K562 (cell line): ENCODE results near the gene SUPT5H. TPM values are rescaled to one million over a fixed set of nuclear protein-coding genes. Genes with fewer than 3 reads are reported as not detected.
A peak's percentile ranks its signal among the peaks of the same experiment; 100 is the strongest.

ENCODE experiments used
- BCL6 ChIP-seq: fragments of 250-450 bp; sonication (Bioruptor Pico); IDR thresholded peaks from 2 replicates; pipeline ENCODE4 v1.4.0; 2020
- BRCA1 ChIP-seq, 2 experiments: fragments of 450-650 bp in 1 of 2; sonication (generic) in 1 of 2; formaldehyde crosslinking in 1 of 2; IDR thresholded peaks; 2 replicates each; pipeline versions ENCODE4 v1.5.0 to v1.6.1; 2017 to 2020; ENCODE audit warnings: mild to moderate bottlenecking in 1 of 2, missing genetic modification reagents in 1 of 2
- CHD4 ChIP-seq: fragments of 200-600 bp; sonication (generic); IDR thresholded peaks from 3 replicates; pipeline ENCODE4 v1.6.1; 2012; ENCODE audit warnings: low read depth, mild to moderate bottlenecking, mixed read lengths, low read length, inconsistent platforms; ENCODE audit not compliant: insufficient read depth, insufficient replicate concordance, poor library complexity, severe bottlenecking
- CREB5 ChIP-seq: fragments of 250-450 bp; sonication (Bioruptor Pico); IDR thresholded peaks from 2 replicates; pipeline ENCODE4 v1.5.0; 2020; ENCODE audit warnings: mild to moderate bottlenecking
- GTF2E2 ChIP-seq: fragments of 200-800 bp; sonication (Bioruptor generic); IDR thresholded peaks from 2 replicates; pipeline ENCODE4 v1.6.1; 2016; ENCODE audit warnings: missing genetic modification characterization, missing compliant biosample characterization
- KLF10 ChIP-seq: fragments of 250-450 bp; sonication (Bioruptor Pico); IDR thresholded peaks from 2 replicates; pipeline ENCODE4 v1.6.1; 2021; ENCODE audit warnings: matching md5 sums
- MBD1 ChIP-seq: fragments of 250-450 bp; sonication (Bioruptor Pico); IDR thresholded peaks from 2 replicates; pipeline ENCODE4 v1.8.0; 2022; ENCODE audit warnings: inconsistent platforms
- MCM7 ChIP-seq, 2 experiments: fragments of 450-650 bp; IDR thresholded peaks; 2 replicates each; pipeline ENCODE4 v1.6.1; 2016 to 2018
- RB1 ChIP-seq: fragments of 450-650 bp; IDR thresholded peaks from 2 replicates; pipeline ENCODE4 v1.6.1; 2017; ENCODE audit warnings: low read depth, mild to moderate bottlenecking
- RBM22 ChIP-seq: fragments of 200-400 bp; formaldehyde crosslinking; IDR thresholded peaks from 2 replicates; pipeline ENCODE4 v1.6.1; 2018; ENCODE audit warnings: low read length, low read depth; ENCODE audit not compliant: poor library complexity, severe bottlenecking
- SIN3A ChIP-seq, 2 experiments: fragments of 150-350 bp in 1 of 2; IDR thresholded peaks; 2 replicates each; pipeline ENCODE4 v1.6.1; 2011 to 2016; ENCODE audit warnings: borderline replicate concordance in 2 of 2, low read depth in 2 of 2, low read length in 2 of 2, mild to moderate bottlenecking in 2 of 2, moderate library complexity in 2 of 2; ENCODE audit not compliant: control insufficient read depth in 1 of 2
- SREBF2 ChIP-seq: sonication (generic); formaldehyde crosslinking; IDR thresholded peaks from 2 replicates; pipeline ENCODE4 v1.4.0; 2020; ENCODE audit warnings: mild to moderate bottlenecking, missing genetic modification reagents
- STAG1 ChIP-seq: sonication (generic); formaldehyde crosslinking; IDR thresholded peaks from 2 replicates; pipeline ENCODE4 v1.5.0; 2020; ENCODE audit warnings: missing genetic modification reagents, borderline replicate concordance
- TAF15 ChIP-seq: fragments of 200-400 bp; formaldehyde crosslinking; IDR thresholded peaks from 2 replicates; pipeline ENCODE4 v1.6.1; 2017; ENCODE audit warnings: mild to moderate bottlenecking, low read depth, low read length, moderate library complexity
- ZHX1 ChIP-seq: fragments of 150-350 bp; conservative IDR thresholded peaks from 2 replicates; pipeline ENCODE4 v1.6.1; 2014; ENCODE audit warnings: low read length
- ZNF133 ChIP-seq: fragments of 250-450 bp; sonication (Bioruptor Pico); IDR thresholded peaks from 2 replicates; pipeline ENCODE4 v1.4.0; 2020; ENCODE audit warnings: mild to moderate bottlenecking
- ZNF134 ChIP-seq: fragments of 250-450 bp; sonication (Bioruptor Pico); conservative IDR thresholded peaks from 2 replicates; pipeline ENCODE4 v1.4.0; 2020
- ZNF143 ChIP-seq: sonication (generic); formaldehyde crosslinking; IDR thresholded peaks from 2 replicates; pipeline ENCODE4 v1.9.0; 2022; ENCODE audit warnings: mild to moderate bottlenecking, missing genetic modification reagents
- ZNF165 ChIP-seq: fragments of 250-450 bp; sonication (Bioruptor Pico); IDR thresholded peaks from 2 replicates; pipeline ENCODE4 v1.4.0; 2020; ENCODE audit warnings: borderline replicate concordance
- ZNF347 ChIP-seq: fragments of 450-650 bp; formaldehyde crosslinking; IDR thresholded peaks from 2 replicates; pipeline ENCODE4 v1.4.0; 2020; ENCODE audit warnings: low read depth, mild to moderate bottlenecking, moderate library complexity
- ZNF766 ChIP-seq: fragments of 200-800 bp; sonication (Bioruptor generic); conservative IDR thresholded peaks from 2 replicates; pipeline ENCODE4 v1.6.1; 2016; ENCODE audit warnings: missing genetic modification characterization, missing compliant biosample characterization
- polyA plus RNA-seq, 8 experiments: library from polyadenylated mRNA; depleted of rRNA in 4 of 8; stranded (reverse) in 5 of 8; unstranded in 3 of 8; fragments of >200 nt; fragmentation: Nextera tagmentation in 2 of 8; fragmentation: Illumina TruSeq in 1 of 8; extraction: Ambion mirVana in 2 of 8; extraction: Trizol in 1 of 8; gene quantifications; 2 replicates each; pipeline versions ENCODE4 v1.2.1 to v1.2.3, GENCODE V29; 2011 to 2014; ENCODE audit warnings: inconsistent platforms in 1 of 8, missing spikeins in 1 of 8
- total RNA-seq, 7 experiments: library from RNA; depleted of rRNA in 6 of 7; stranded (reverse); fragments of >200 nt in 6 of 7; fragmentation: Illumina TruSeq in 2 of 7; extraction: Trizol in 2 of 7; gene quantifications; 2 replicates each; pipeline versions ENCODE4 v1.2.1 to v1.2.3, GENCODE V29; 2011 to 2021; ENCODE audit warnings: low replicate concordance in 1 of 7

The SUPT5H gene
- total and polyA plus RNA-seq, 9 of the 15 experiments (the other 6 are each of a cell fraction or from before 2014, with no cell fraction given) = 13.3 to 85.9 (median 35.9) TPM

- TF ChIP-seq SIN3A (IDR thresholded peaks at IDR 0.05; ENCODE audit: borderline replicate concordance in 2 of 2, control insufficient read depth in 1 of 2, low read depth in 2 of 2, low read length in 2 of 2) (no peak), RBM22 (no peak), TAF15 (no peak), ZNF766 (CRISPR knock-in tag) (no peak), CREB5 (CRISPR knock-in tag) (no peak), ZNF134 (CRISPR knock-in tag) (no peak), ZHX1 (no peak), KLF10 (CRISPR knock-in tag) (no peak), MBD1 (CRISPR knock-in tag) (no peak), CHD4 (no peak), MCM7 (IDR thresholded peaks at IDR 0.05) (no peak), ZNF165 (CRISPR knock-in tag) (no peak), BCL6 (CRISPR knock-in tag) (no peak), RB1 (peak; percentile 51; the same call in 1 of the 2 replicates), STAG1 (no peak), SREBF2 (CRISPR knock-in tag) (no peak), ZNF133 (CRISPR knock-in tag) (no peak), GTF2E2 (tag) (no peak; the same call in 1 of the 2 replicates), BRCA1 (IDR thresholded peaks at IDR 0.05) (no peak), BRCA1 (CRISPR knock-in tag; IDR thresholded peaks at IDR 0.05) (no peak), ZNF143 (CRISPR knock-in tag) (no peak), ZNF347 (CRISPR knock-in tag) (no peak)
These were observed 41.8 kb upstream of the SUPT5H start (continued) for GRCh38 chr19:39403331-39404312.
